ENCODE data around the gene GPR18. TPM values are rescaled to one million over a fixed set of nuclear protein-coding genes. Genes with fewer than 3 reads are reported as not detected.

Gene GPR18
- total and polyA plus RNA-seq, 2 of the 13 experiments (the other 11 are each of a cell fraction or from before 2014, with no cell fraction given), result not detected

- no TSS peak for BruUV-seq (replicated peaks)
- Histone ChIP-seq H3K4me3 (replicated peaks in 1 of 3; ENCODE audit: insufficient read depth in 1 of 3, low read depth in 2 of 3, low read length in 3 of 3) (no peak overlapping the region), H4K20me1 (ENCODE audit: insufficient read depth, low read length) (0 out of 2 replicates have a peak, but pooled peaks cover 8% of the 10 kb centered on the region), H2AFZ (ENCODE audit: low read length) (no peak overlapping the region), H3K9me3 (ENCODE audit: low read length) (peaks cover 4% of the 10 kb centered on the region; the same call in 1 of the 2 replicates), H3K4me2 (ENCODE audit: low read depth, low read length) (no peak overlapping the region), H3K27ac (ENCODE audit: extremely low read length, insufficient read depth, low read length) (no peak overlapping the region), H3K79me2 (ENCODE audit: insufficient read depth, low read length) (no peaks in the 10 kb centered on the region), H3K27me3 (ENCODE audit: control insufficient read depth in 1 of 2, insufficient read depth in 2 of 2, low read length in 2 of 2) (no peaks in the 10 kb centered on the region), H3K36me3 (replicated peaks in 1 of 2; ENCODE audit: control insufficient read depth in 1 of 2, insufficient read depth in 2 of 2, low read length in 2 of 2) (peaks cover 1 to 16% of the 10 kb centered on the region in 2 experiments; a peak in 3 of 5 replicates), H3K4me1 (ENCODE audit: insufficient read depth, low read length) (no peaks in the 10 kb centered on the region), H3K9ac (ENCODE audit: insufficient read depth, low read depth, low read length) (no peak overlapping the region)
- FAIRE-seq, result no peak
- no peak for ATAC-seq
- TF ChIP-seq RFX3 (CRISPR knock-in tag; IDR thresholded peaks at IDR 0.05) (no peak), KDM1A (CRISPR knock-in tag; IDR thresholded peaks at IDR 0.05) (no peak), SALL1 (CRISPR knock-in tag; IDR thresholded peaks at IDR 0.05) (no peak), ZNF432 (CRISPR knock-in tag; IDR thresholded peaks at IDR 0.05; ENCODE audit: borderline replicate concordance) (no peak), ONECUT2 (CRISPR knock-in tag; IDR thresholded peaks at IDR 0.05) (no peak), ZNF598 (CRISPR knock-in tag; IDR thresholded peaks at IDR 0.05; ENCODE audit: borderline replicate concordance) (no peak), YY1 (IDR thresholded peaks at IDR 0.05; ENCODE audit: insufficient read depth, insufficient replicate concordance, low read depth, low read length) (no peak)
- ChIA-PET POLR2A (no interaction called here), CTCF (ENCODE audit: low intra/inter-chr PET ratio, low total read pairs) (interaction anchor here (4.0 kb wide), 1 partner anchor 91 kb away, joined by 22 read pairs; no protein-coding TSS in a partner anchor)
- 92% methylated on average over 4 of the region's 4 CpGs for WGBS (ENCODE audit: low lambda C conversion rate)
- no peak for DNase-seq (ENCODE audit: low spot score)
- intact Hi-C loops (cut with micrococcal nuclease; ENCODE audit: unreplicated experiment), result no loop called here
- in situ Hi-C loops (cut with HindIII; ENCODE audit: extremely low pct_ligation_motif_present, low pct_unique_long_range_greater_than_20kb), result loop anchor here (10.0 kb wide), 1 partner anchor 167 kb away; no protein-coding TSS in a partner anchor
Observed at GRCh38 chr13:99267927-99268326, 9.7 kb upstream of the GPR18 start.

- in situ Hi-C loops (cut with HindIII; ENCODE audit: extremely low pct_ligation_motif_present, low pct_unique_long_range_greater_than_20kb) (loop anchor here (10.0 kb wide), 1 partner anchor 168 kb away; no protein-coding TSS in a partner anchor), intact Hi-C loops (cut with micrococcal nuclease; ENCODE audit: unreplicated experiment) (loop anchor here (1.0 kb wide), 2 partner anchors 71 to 91 kb away; no protein-coding TSS in a partner anchor)
- no peaks in the 10 kb centered on the region for H3K9me3 ChIP-seq (ENCODE audit: low read length)
- TF ChIP-seq, protein P1, sequence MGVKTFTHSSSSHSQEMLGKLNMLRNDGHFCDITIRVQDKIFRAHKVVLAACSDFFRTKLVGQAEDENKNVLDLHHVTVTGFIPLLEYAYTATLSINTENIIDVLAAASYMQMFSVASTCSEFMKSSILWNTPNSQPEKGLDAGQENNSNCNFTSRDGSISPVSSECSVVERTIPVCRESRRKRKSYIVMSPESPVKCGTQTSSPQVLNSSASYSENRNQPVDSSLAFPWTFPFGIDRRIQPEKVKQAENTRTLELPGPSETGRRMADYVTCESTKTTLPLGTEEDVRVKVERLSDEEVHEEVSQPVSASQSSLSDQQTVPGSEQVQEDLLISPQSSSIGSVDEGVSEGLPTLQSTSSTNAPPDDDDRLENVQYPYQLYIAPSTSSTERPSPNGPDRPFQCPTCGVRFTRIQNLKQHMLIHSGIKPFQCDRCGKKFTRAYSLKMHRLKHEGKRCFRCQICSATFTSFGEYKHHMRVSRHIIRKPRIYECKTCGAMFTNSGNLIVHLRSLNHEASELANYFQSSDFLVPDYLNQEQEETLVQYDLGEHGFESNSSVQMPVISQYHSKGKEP (CRISPR knock-in tag; IDR thresholded peaks at IDR 0.05), result no peak
- TF ChIP-seq ZNF143 (CRISPR knock-in tag; IDR thresholded peaks at IDR 0.05) (no peak), SATB2 (CRISPR knock-in tag; IDR thresholded peaks at IDR 0.05) (no peak), ZSCAN25 (CRISPR knock-in tag; IDR thresholded peaks at IDR 0.05) (no peak), SMC3 (IDR thresholded peaks at IDR 0.05; ENCODE audit: low read length) (no peak), HES4 (CRISPR knock-in tag; IDR thresholded peaks at IDR 0.05; ENCODE audit: borderline replicate concordance) (no peak), TCF7L2 (IDR thresholded peaks at IDR 0.05; ENCODE audit: low read depth, low read length) (no peak), ZBTB8A (CRISPR knock-in tag; IDR thresholded peaks at IDR 0.05; ENCODE audit: borderline replicate concordance, low read depth) (no peak), ZNF317 (CRISPR knock-in tag; IDR thresholded peaks at IDR 0.05) (no peak)
- TF ChIP-seq, protein P2, sequence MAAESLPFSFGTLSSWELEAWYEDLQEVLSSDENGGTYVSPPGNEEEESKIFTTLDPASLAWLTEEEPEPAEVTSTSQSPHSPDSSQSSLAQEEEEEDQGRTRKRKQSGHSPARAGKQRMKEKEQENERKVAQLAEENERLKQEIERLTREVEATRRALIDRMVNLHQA (CRISPR knock-in tag; IDR thresholded peaks at IDR 0.05), result no peak
- TF ChIP-seq, protein P3, sequence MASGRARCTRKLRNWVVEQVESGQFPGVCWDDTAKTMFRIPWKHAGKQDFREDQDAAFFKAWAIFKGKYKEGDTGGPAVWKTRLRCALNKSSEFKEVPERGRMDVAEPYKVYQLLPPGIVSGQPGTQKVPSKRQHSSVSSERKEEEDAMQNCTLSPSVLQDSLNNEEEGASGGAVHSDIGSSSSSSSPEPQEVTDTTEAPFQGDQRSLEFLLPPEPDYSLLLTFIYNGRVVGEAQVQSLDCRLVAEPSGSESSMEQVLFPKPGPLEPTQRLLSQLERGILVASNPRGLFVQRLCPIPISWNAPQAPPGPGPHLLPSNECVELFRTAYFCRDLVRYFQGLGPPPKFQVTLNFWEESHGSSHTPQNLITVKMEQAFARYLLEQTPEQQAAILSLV (CRISPR knock-in tag; IDR thresholded peaks at IDR 0.05; ENCODE audit: borderline replicate concordance), result no peak
- 0 out of 2 replicates have a peak, but pooled peaks cover 5% of the 10 kb centered on the region for H4K20me1 ChIP-seq (ENCODE audit: insufficient read depth, low read length)
- POLR2A ChIA-PET, result no interaction called here
- no peak overlapping the region for H3K4me2 ChIP-seq (ENCODE audit: low read depth, low read length)
- whole genome bisulfite sequencing (ENCODE audit: low lambda C conversion rate), result 95% methylated on average over 6 of the region's 6 CpGs
- no peaks in the 10 kb centered on the region for H3K27me3 ChIP-seq (ENCODE audit: control insufficient read depth in 1 of 2, insufficient read depth in 2 of 2, low read length in 2 of 2)
- H3K4me1 ChIP-seq (ENCODE audit: insufficient read depth, low read length), result peaks cover 7% of the 10 kb centered on the region
- peaks cover 0 to 10% of the 10 kb centered on the region in 2 experiments; a peak in 3 of 5 replicates for H3K36me3 ChIP-seq (replicated peaks in 1 of 2; ENCODE audit: control insufficient read depth in 1 of 2, insufficient read depth in 2 of 2, low read length in 2 of 2)
- H3K27ac ChIP-seq (ENCODE audit: extremely low read length, insufficient read depth, low read length), result no peak overlapping the region
- H3K9ac ChIP-seq (ENCODE audit: insufficient read depth, low read depth, low read length), result no peak overlapping the region
- FAIRE-seq, result no peak
- DNase-seq (ENCODE audit: low spot score), result no peak
- CTCF ChIA-PET (ENCODE audit: low intra/inter-chr PET ratio, low total read pairs), result interaction anchor here (0.9 to 4.0 kb wide), 2 partner anchors 70 to 90 kb away, joined by 5 to 22 read pairs; no protein-coding TSS in a partner anchor
- H2AFZ ChIP-seq (ENCODE audit: low read length), result no peak overlapping the region
- no TSS peak for BruUV-seq (replicated peaks)
- no peaks in the 10 kb centered on the region for H3K79me2 ChIP-seq (ENCODE audit: insufficient read depth, low read length)
- no peak for ATAC-seq
- H3K4me3 ChIP-seq (replicated peaks in 1 of 3; ENCODE audit: insufficient read depth in 1 of 3, low read depth in 2 of 3, low read length in 3 of 3), result no peak overlapping the region
Observed at GRCh38 chr13:99266827-99267226, 8.6 kb upstream of the GPR18 start.
